ENCODE data around the gene RHEBL1.
A peak's percentile ranks its signal among the peaks of the same experiment; 100 is the strongest.

RHEBL1 gene

DNA sequence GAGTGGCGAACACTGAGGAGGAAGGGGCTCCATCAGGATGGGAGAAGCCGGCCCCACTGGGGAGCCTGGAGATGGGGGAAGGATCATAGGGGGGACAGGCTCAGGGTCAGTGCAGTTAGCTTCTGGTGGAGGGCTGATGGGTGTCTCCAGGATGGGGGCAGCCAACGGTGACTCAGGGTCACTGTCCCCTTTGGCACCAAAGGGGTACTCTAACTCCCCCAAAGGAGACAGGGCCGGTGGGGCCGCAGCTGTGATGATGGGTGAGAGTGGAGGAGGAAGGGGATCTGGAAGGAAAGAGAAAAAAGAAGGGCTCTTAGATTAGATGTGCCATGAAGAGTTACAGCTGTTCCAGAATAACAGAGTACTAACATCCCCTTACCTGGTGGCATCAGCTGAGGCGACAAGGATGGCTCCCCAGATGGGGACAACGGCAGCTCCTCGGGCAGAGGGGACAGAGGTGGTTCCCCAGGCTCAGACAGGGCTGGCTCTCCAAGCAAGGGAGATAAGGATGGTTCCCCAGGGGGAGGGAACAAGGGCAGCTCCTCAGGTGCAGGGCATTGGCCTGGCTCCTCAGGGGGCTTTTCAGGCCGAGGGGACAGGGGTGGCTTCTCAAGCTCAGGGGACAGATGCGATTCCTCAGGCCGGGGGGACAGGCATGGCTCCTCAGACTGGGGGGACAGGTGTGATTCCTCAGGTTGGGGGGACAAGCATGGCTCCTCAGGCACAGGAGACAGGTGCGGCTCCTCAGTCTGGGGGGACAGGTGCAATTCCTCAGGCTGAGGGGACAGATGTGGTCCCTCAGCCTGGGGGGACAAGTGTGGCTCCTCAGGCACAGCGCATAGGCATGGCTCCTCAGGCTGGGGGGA is 19.0 kb downstream of the RHEBL1 start:
- no peak for ATAC-seq (ENCODE audit: low read depth)
- no peak overlapping the region for H3K27ac ChIP-seq (ENCODE audit: poor library complexity, severe bottlenecking)
- H3K4me3 ChIP-seq (ENCODE audit: severe bottlenecking) = no peak overlapping the region
- TF ChIP-seq, protein P1, sequence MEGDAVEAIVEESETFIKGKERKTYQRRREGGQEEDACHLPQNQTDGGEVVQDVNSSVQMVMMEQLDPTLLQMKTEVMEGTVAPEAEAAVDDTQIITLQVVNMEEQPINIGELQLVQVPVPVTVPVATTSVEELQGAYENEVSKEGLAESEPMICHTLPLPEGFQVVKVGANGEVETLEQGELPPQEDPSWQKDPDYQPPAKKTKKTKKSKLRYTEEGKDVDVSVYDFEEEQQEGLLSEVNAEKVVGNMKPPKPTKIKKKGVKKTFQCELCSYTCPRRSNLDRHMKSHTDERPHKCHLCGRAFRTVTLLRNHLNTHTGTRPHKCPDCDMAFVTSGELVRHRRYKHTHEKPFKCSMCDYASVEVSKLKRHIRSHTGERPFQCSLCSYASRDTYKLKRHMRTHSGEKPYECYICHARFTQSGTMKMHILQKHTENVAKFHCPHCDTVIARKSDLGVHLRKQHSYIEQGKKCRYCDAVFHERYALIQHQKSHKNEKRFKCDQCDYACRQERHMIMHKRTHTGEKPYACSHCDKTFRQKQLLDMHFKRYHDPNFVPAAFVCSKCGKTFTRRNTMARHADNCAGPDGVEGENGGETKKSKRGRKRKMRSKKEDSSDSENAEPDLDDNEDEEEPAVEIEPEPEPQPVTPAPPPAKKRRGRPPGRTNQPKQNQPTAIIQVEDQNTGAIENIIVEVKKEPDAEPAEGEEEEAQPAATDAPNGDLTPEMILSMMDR (IDR thresholded peaks at IDR 0.05; ENCODE audit: poor library complexity, severe bottlenecking) = no peak
- H3K9me3 ChIP-seq (ENCODE audit: severe bottlenecking) = no peaks in the 10 kb centered on the region
- no peaks in the 10 kb centered on the region for H3K4me1 ChIP-seq (ENCODE audit: insufficient read depth, poor library complexity, severe bottlenecking)
- peaks cover 93% of the 10 kb centered on the region for H3K36me3 ChIP-seq (ENCODE audit: low read depth)
- no peaks in the 10 kb centered on the region for H3K27me3 ChIP-seq (ENCODE audit: insufficient read depth, poor library complexity, severe bottlenecking)
- DNase-seq (ENCODE audit: low spot score) = no peak

DNA sequence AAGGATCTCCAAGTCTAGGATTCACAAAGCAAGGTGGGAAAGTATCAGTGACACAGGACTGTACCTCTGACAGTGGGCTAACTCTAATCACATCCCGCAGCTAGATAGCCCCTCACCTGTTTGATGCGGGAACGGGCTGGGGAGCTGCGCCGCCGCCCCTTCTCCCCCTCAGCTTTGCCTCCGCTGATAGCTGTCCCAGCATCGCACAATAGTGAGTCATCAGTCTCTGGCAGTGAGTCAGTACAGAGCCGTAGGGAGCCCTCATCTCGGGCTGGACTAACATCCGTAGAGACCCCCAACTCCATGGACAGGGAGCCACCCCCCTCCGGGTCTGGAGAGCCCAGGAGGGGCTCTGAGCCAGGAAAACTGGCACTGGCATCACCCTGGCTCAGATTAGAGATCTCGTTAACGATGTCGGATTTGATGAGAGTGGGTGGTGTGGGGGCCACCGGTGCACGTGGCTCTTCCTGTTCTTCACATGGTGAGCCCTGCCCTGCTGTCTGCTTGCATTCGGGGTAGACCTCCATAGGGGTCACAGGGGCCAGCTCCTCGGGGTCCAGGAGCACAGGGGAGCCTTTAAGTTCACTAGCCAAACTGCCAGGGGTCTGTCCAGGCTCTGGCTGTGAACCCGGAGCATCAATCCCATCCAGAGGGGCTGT is 20.1 kb downstream of the RHEBL1 start:
- no peaks in the 10 kb centered on the region for H3K9me3 ChIP-seq (ENCODE audit: severe bottlenecking)
- TF ChIP-seq, protein P1 (IDR thresholded peaks at IDR 0.05; ENCODE audit: poor library complexity, severe bottlenecking) = no peak
- no peaks in the 10 kb centered on the region for H3K4me1 ChIP-seq (ENCODE audit: insufficient read depth, poor library complexity, severe bottlenecking)
- no peak overlapping the region for H3K4me3 ChIP-seq (ENCODE audit: severe bottlenecking)
- H3K27ac ChIP-seq (ENCODE audit: poor library complexity, severe bottlenecking) = no peak overlapping the region
- peak; percentile 49; the same call in 1 of the 3 replicates for ATAC-seq (ENCODE audit: low read depth)
- peaks cover 93% of the 10 kb centered on the region for H3K36me3 ChIP-seq (ENCODE audit: low read depth)
- no peaks in the 10 kb centered on the region for H3K27me3 ChIP-seq (ENCODE audit: insufficient read depth, poor library complexity, severe bottlenecking)
- DNase-seq (ENCODE audit: low spot score) = no peak

DNA sequence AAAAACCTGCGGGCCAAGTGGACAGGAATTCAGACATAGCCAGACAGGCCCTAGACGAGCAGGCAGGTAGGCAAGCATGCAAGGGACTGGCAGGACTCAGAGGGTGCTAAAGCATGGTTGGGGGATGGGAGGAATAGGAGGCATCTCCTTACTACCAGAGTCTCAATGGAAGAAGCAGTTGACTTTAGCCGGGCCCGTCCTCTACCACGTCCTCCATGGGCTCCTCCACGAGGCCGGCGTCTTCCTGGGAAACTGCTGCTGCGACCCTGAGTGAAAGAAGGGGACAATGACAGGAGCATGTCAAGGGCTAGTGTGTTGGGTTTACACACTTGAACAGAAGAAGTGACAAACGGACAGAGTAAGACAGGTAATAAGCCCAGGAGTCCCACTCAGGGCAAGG is 20.8 kb downstream of the RHEBL1 start:
- TF ChIP-seq, protein P1 (IDR thresholded peaks at IDR 0.05; ENCODE audit: poor library complexity, severe bottlenecking) = no peak
- H3K9me3 ChIP-seq (ENCODE audit: severe bottlenecking) = no peaks in the 10 kb centered on the region
- H3K36me3 ChIP-seq (ENCODE audit: low read depth) = peaks cover 93% of the 10 kb centered on the region
- H3K27ac ChIP-seq (ENCODE audit: poor library complexity, severe bottlenecking) = no peak overlapping the region
- no peak for ATAC-seq (ENCODE audit: low read depth)
- no peak overlapping the region for H3K4me3 ChIP-seq (ENCODE audit: severe bottlenecking)
- no peaks in the 10 kb centered on the region for H3K4me1 ChIP-seq (ENCODE audit: insufficient read depth, poor library complexity, severe bottlenecking)
- H3K27me3 ChIP-seq (ENCODE audit: insufficient read depth, poor library complexity, severe bottlenecking) = no peaks in the 10 kb centered on the region
- no peak for DNase-seq (ENCODE audit: low spot score)

DNA sequence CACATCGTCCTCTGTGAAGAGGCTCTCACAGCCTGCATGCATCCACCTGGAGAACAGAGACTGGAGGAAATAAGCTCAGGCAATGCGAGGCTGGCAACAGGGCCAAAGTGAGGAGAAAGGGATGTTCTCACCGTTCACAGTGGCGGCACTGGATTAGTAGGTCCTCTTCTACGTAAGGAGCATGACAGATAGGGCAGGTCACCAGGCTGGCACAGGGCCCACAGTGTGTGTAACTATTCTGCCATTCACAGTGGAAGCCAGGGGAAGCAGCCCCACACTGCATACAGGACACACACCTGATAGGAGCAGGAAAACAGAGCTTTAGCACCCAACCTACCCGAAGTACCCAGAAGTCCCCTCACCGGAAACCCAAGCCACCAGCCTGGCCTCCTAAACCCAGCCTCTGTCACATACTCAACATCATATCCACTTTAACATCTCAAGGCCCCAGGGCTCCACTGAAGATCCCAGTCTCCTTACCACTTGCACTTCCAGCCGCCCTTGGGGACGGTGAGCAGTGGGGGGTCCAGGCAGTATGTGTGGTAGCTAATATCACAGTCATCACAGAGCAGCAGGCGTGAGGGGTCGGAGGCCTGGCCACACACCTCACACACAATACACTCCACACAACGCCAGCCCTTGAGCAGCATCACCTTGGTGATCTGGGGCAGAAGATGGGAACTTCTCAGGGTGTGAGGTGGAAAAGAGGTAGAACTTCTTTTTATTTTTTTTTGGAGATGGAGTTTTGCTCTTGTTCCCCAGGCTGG is 23.5 kb downstream of the RHEBL1 start:
- DNase-seq (ENCODE audit: low spot score) (no peak), ATAC-seq (ENCODE audit: low read depth) (no peak)
- H3K9me3 ChIP-seq (ENCODE audit: severe bottlenecking) = no peaks in the 10 kb centered on the region
- no peaks in the 10 kb centered on the region for H3K27me3 ChIP-seq (ENCODE audit: insufficient read depth, poor library complexity, severe bottlenecking)
- H3K36me3 ChIP-seq (ENCODE audit: low read depth) = peaks cover 99% of the 10 kb centered on the region
- no peaks in the 10 kb centered on the region for H3K4me1 ChIP-seq (ENCODE audit: insufficient read depth, poor library complexity, severe bottlenecking)
- TF ChIP-seq, protein P1 (IDR thresholded peaks at IDR 0.05; ENCODE audit: poor library complexity, severe bottlenecking) = no peak
- H3K4me3 ChIP-seq (ENCODE audit: severe bottlenecking) = no peak overlapping the region
- H3K27ac ChIP-seq (ENCODE audit: poor library complexity, severe bottlenecking) = no peak overlapping the region
